Activated naive CD4-positive, alpha-beta T cell treated with anti-CD3 and anti-CD28 coated beads, Interleukin-2, amount 50 U/mL, for 72 hours (primary cell): ENCODE data around the gene CEP63. TPM values are rescaled to one million over a fixed set of nuclear protein-coding genes. Genes with fewer than 3 reads are reported as not detected.

Source experiments
- ATAC-seq, 2 donors: fragments of 150-1000 bp; cut with Tn5 transposase; 2 replicates each; pipeline ENCODE4 v1.10.0; 2021; ENCODE audit warnings: mild to moderate bottlenecking in 2 of 2, moderate library complexity in 2 of 2
- DNase-seq, 2 donors: peaks; one replicate each; pipeline ENCODE4 v3.0.0; 2021 to 2022; ENCODE audit warnings: low spot score in 2 of 2
- H3K27ac Mint-ChIP-seq, 2 donors: one replicate each; pipeline ENCODE4 v1.8.0; 2022; ENCODE audit warnings: mild to moderate bottlenecking in 2 of 2, mixed read lengths in 2 of 2
- H3K36me3 Mint-ChIP-seq, 2 donors: one replicate each; pipeline ENCODE4 v1.8.0; 2022; ENCODE audit warnings: mixed read lengths in 2 of 2
- H3K9me3 Mint-ChIP-seq, 2 donors: one replicate each; pipeline ENCODE4 v1.8.0; 2022; ENCODE audit warnings: mixed read lengths in 2 of 2
- total RNA-seq, 2 donors: library from RNA; stranded (reverse); gene quantifications; one replicate each; pipeline ENCODE4 v1.2.3, GENCODE V29; 2022

CEP63 gene
- 10 to 100 TPM; 22.0 to 23.4 TPM for total RNA-seq

- H3K9me3 Mint-ChIP-seq, result no peaks in the 10 kb centered on the region
- H3K36me3 Mint-ChIP-seq, result peaks cover 26 to 48% of the 10 kb centered on the region in 2 donors
- DNase-seq (peak; percentile 84 to 97), ATAC-seq (peak; percentile 71 to 89)
- H3K27ac Mint-ChIP-seq, result peak within 1 kb of the TSS; percentile 98 to 99
Measured at GRCh38 chr3:134485718-134486576, at the start of gene CEP63, which contains the start of gene ANAPC13. TSS of gene CEP63 (plus strand) at chr3:134486057. CDS start at chr3:134495321, 9,264 bp downstream. TSS of gene ANAPC13 (minus strand) at chr3:134485985. CDS start at chr3:134482904, 3,081 bp downstream.

GRCh38 chr3:134437211-134437752 is 48.6 kb upstream of the CEP63 start:
- ATAC-seq, result no peak

GRCh38 chr3:134441321-134441720 is 44.5 kb upstream of the CEP63 start:
- Mint-ChIP-seq H3K27ac (no peak overlapping the region), H3K36me3 (peaks cover 0 to 8% of the 10 kb centered on the region in 2 donors), H3K9me3 (peaks cover 8% of the 10 kb centered on the region in 2 donors)
- ATAC-seq (no peak), DNase-seq (no peak)

More at GRCh38 chr3:134437211-134437752, 48.6 kb upstream of the CEP63 start:
- no peaks in the 10 kb centered on the region for H3K36me3 Mint-ChIP-seq
- no peak overlapping the region for H3K27ac Mint-ChIP-seq
- no peaks in the 10 kb centered on the region for H3K9me3 Mint-ChIP-seq
- no peak for DNase-seq

GRCh38 chr3:134441821-134442220 is 44.0 kb upstream of the CEP63 start:
- Mint-ChIP-seq H3K36me3 (peaks cover 0 to 8% of the 10 kb centered on the region in 2 donors), H3K27ac (no peak overlapping the region), H3K9me3 (peaks cover 8% of the 10 kb centered on the region in 2 donors)
- DNase-seq (no peak), ATAC-seq (no peak)

- H3K36me3 Mint-ChIP-seq, result peaks cover 0 to 8% of the 10 kb centered on the region in 2 donors
- ATAC-seq (no peak), DNase-seq (no peak)
- no peak overlapping the region for H3K27ac Mint-ChIP-seq
- peaks cover 8% of the 10 kb centered on the region in 2 donors for H3K9me3 Mint-ChIP-seq
Measured at GRCh38 chr3:134445095-134445494, 40.8 kb upstream of the CEP63 start.

- DNase-seq (no peak), ATAC-seq (no peak)
- no peak overlapping the region for H3K27ac Mint-ChIP-seq
- peaks cover 0 to 8% of the 10 kb centered on the region in 2 donors for H3K36me3 Mint-ChIP-seq
- H3K9me3 Mint-ChIP-seq, result peaks cover 8% of the 10 kb centered on the region in 2 donors
Measured at GRCh38 chr3:134445636-134446035, 40.2 kb upstream of the CEP63 start.

- H3K9me3 Mint-ChIP-seq, result peaks cover 8% of the 10 kb centered on the region in 2 donors
- no peak overlapping the region for H3K27ac Mint-ChIP-seq
- ATAC-seq (no peak), DNase-seq (no peak)
- H3K36me3 Mint-ChIP-seq, result peaks cover 0 to 8% of the 10 kb centered on the region in 2 donors
Measured at GRCh38 chr3:134446800-134447199, 39.1 kb upstream of the CEP63 start.

- Mint-ChIP-seq H3K27ac (no peak overlapping the region), H3K36me3 (peaks cover 0 to 8% of the 10 kb centered on the region in 2 donors), H3K9me3 (peaks cover 8% of the 10 kb centered on the region in 2 donors)
- DNase-seq, result no peak
- no peak for ATAC-seq
Measured at GRCh38 chr3:134447351-134447750, 38.5 kb upstream of the CEP63 start.

GRCh38 chr3:134448664-134449063 is 37.2 kb upstream of the CEP63 start:
- H3K9me3 Mint-ChIP-seq, result peaks cover 8% of the 10 kb centered on the region in 2 donors
- H3K27ac Mint-ChIP-seq, result no peak overlapping the region
- DNase-seq (no peak), ATAC-seq (no peak)
- peaks cover 0 to 8% of the 10 kb centered on the region in 2 donors for H3K36me3 Mint-ChIP-seq

GRCh38 chr3:134449277-134449676 is 36.6 kb upstream of the CEP63 start:
- Mint-ChIP-seq H3K36me3 (peaks cover 0 to 8% of the 10 kb centered on the region in 2 donors), H3K27ac (no peak overlapping the region), H3K9me3 (peaks cover 8% of the 10 kb centered on the region in 2 donors)
- DNase-seq (no peak), ATAC-seq (no peak)

GRCh38 chr3:134449951-134450350 is 35.9 kb upstream of the CEP63 start:
- Mint-ChIP-seq H3K27ac (no peak overlapping the region), H3K36me3 (peaks cover 0 to 8% of the 10 kb centered on the region in 2 donors), H3K9me3 (peaks cover 7 to 8% of the 10 kb centered on the region in 2 donors)
- no peak for ATAC-seq
- no peak for DNase-seq

- Mint-ChIP-seq H3K9me3 (no peaks in the 10 kb centered on the region), H3K27ac (no peak overlapping the region), H3K36me3 (no peaks in the 10 kb centered on the region)
- DNase-seq (no peak), ATAC-seq (no peak)
Measured at GRCh38 chr3:134453631-134454030, 32.2 kb upstream of the CEP63 start.

GRCh38 chr3:134457376-134458074 is 28.3 kb upstream of the CEP63 start:
- ATAC-seq (no peak), DNase-seq (no peak)
- H3K27ac Mint-ChIP-seq, result no peak overlapping the region
- H3K36me3 Mint-ChIP-seq, result no peaks in the 10 kb centered on the region
- no peaks in the 10 kb centered on the region for H3K9me3 Mint-ChIP-seq

GRCh38 chr3:134458406-134458945 is 27.4 kb upstream of the CEP63 start:
- ATAC-seq (no peak), DNase-seq (no peak)
- Mint-ChIP-seq H3K9me3 (no peaks in the 10 kb centered on the region), H3K27ac (no peak overlapping the region), H3K36me3 (no peaks in the 10 kb centered on the region)

GRCh38 chr3:134459562-134459961 is 26.3 kb upstream of the CEP63 start:
- DNase-seq (no peak), ATAC-seq (no peak)
- Mint-ChIP-seq H3K36me3 (no peaks in the 10 kb centered on the region), H3K27ac (no peak overlapping the region), H3K9me3 (no peaks in the 10 kb centered on the region)

- H3K27ac Mint-ChIP-seq, result no peak overlapping the region
- DNase-seq (no peak), ATAC-seq (no peak)
- no peaks in the 10 kb centered on the region for H3K9me3 Mint-ChIP-seq
- H3K36me3 Mint-ChIP-seq, result no peaks in the 10 kb centered on the region
Measured at GRCh38 chr3:134460965-134461364, 24.9 kb upstream of the CEP63 start.
